Neural cell (in vitro differentiated cells): Measurements from ENCODE around the gene METTL26. TPM values are rescaled to one million over a fixed set of nuclear protein-coding genes. Genes with fewer than 3 reads are reported as not detected.

Source experiments
- H2AFZ ChIP-seq: fragments of 200-600, 300-800 bp; sonication (generic), shearing (Covaris generic); 2 replicates; pipeline ENCODE4 v1.6.0; 2014; ENCODE audit warnings: low read depth, mild to moderate bottlenecking, antibody characterized with exemption, low read length, moderate library complexity
- H3F3A ChIP-seq: fragments of 200-600 bp; shearing (Covaris generic); 2 replicates; pipeline ENCODE4 v1.6.1; 2016; ENCODE audit warnings: mild to moderate bottlenecking, moderate library complexity, mixed read lengths, antibody characterized with exemption, low read length; ENCODE audit not compliant: insufficient read depth, poor library complexity, severe bottlenecking
- H3K27ac ChIP-seq: fragments of 200-600, 300-800 bp; sonication (generic), shearing (Covaris generic); 2 replicates; pipeline ENCODE4 v1.5.1; 2014; ENCODE audit warnings: mild to moderate bottlenecking, low read length, moderate library complexity
- H3K27me3 ChIP-seq: fragments of 300-800, 200-600 bp; sonication (generic), shearing (Covaris generic); 2 replicates; pipeline ENCODE4 v1.6.0; 2014; ENCODE audit warnings: mild to moderate bottlenecking, low read depth, low read length, moderate library complexity; ENCODE audit not compliant: insufficient read depth
- H3K36me3 ChIP-seq: fragments of 300-800, 200-600 bp; sonication (generic), shearing (Covaris generic); 2 replicates; pipeline ENCODE4 v1.5.1; 2014; ENCODE audit warnings: mild to moderate bottlenecking, antibody characterized with exemption, low read length, moderate library complexity; ENCODE audit not compliant: insufficient read depth
- H3K4me2 ChIP-seq: fragments of 300-800, 200-600 bp; sonication (generic), shearing (Covaris generic); 2 replicates; pipeline ENCODE4 v1.6.0; 2014; ENCODE audit warnings: mild to moderate bottlenecking, low read length
- H3K4me3 ChIP-seq: fragments of 300-800, 200-600 bp; sonication (generic), shearing (Covaris generic); 2 replicates; pipeline ENCODE4 v1.5.1; 2014; ENCODE audit warnings: mild to moderate bottlenecking, low read length, moderate library complexity
- H3K79me2 ChIP-seq: fragments of 200-600 bp; shearing (Covaris generic); replicated peaks from 2 replicates; pipeline ENCODE4 v1.6.0; 2014; ENCODE audit warnings: mild to moderate bottlenecking, low read length, moderate library complexity; ENCODE audit not compliant: insufficient read depth
- H3K9ac ChIP-seq: fragments of 300-800, 200-600 bp; sonication (generic), shearing (Covaris generic); 2 replicates; pipeline ENCODE4 v1.6.1; 2016; ENCODE audit warnings: mild to moderate bottlenecking, low read length, mixed read lengths
- H3K9me2 ChIP-seq: fragments of 200-600 bp; shearing (Covaris generic); 2 replicates; pipeline ENCODE4 v1.6.1; 2016; ENCODE audit warnings: mild to moderate bottlenecking, low read length, mixed read lengths; ENCODE audit not compliant: insufficient read depth
- H3K9me3 ChIP-seq: fragments of 200-600, 300-800 bp; sonication (generic), shearing (Covaris generic); 2 replicates; pipeline ENCODE4 v1.6.1; 2016; ENCODE audit warnings: mild to moderate bottlenecking, mixed run types, low read length, moderate library complexity, mixed read lengths
- H4K20me1 ChIP-seq: fragments of 200-600 bp; shearing (Covaris generic); 2 replicates; pipeline ENCODE4 v1.6.1; 2016; ENCODE audit warnings: mild to moderate bottlenecking, mixed run types; ENCODE audit not compliant: insufficient read depth
- EP300 ChIP-seq: fragments of 450-650 bp; conservative IDR thresholded peaks from 2 replicates; pipeline ENCODE4 v1.6.1; 2014; ENCODE audit warnings: antibody characterized with exemption, mild to moderate bottlenecking, moderate library complexity; ENCODE audit not compliant: poor library complexity, severe bottlenecking
- EZH2 ChIP-seq: fragments of 200-600, 300-800 bp; shearing (Covaris generic), sonication (generic); IDR thresholded peaks from 2 replicates; pipeline ENCODE4 v1.6.1; 2014; ENCODE audit warnings: antibody characterized with exemption, low read length, borderline replicate concordance, mild to moderate bottlenecking; ENCODE audit not compliant: insufficient read depth, poor library complexity, severe bottlenecking
- MXI1 ChIP-seq: fragments of 450-650 bp; conservative IDR thresholded peaks from 2 replicates; pipeline ENCODE4 v1.6.1; 2014; ENCODE audit warnings: antibody characterized with exemption, mild to moderate bottlenecking; ENCODE audit not compliant: poor library complexity, severe bottlenecking
- POLR2AphosphoS5 ChIP-seq: IDR thresholded peaks from 2 replicates; pipeline ENCODE4 v1.6.1; 2012
- RAD21 ChIP-seq: fragments of 450-650 bp; conservative IDR thresholded peaks from 2 replicates; pipeline ENCODE4 v1.6.1; 2014; ENCODE audit warnings: antibody characterized with exemption, mild to moderate bottlenecking, moderate library complexity
- SMC3 ChIP-seq: fragments of 450-650 bp; conservative IDR thresholded peaks from 2 replicates; pipeline ENCODE4 v1.6.1; 2014; ENCODE audit warnings: antibody characterized with exemption, mild to moderate bottlenecking, moderate library complexity; ENCODE audit not compliant: poor library complexity
- TAF1 ChIP-seq: IDR thresholded peaks from 2 replicates; pipeline ENCODE4 v1.6.1; 2012; ENCODE audit warnings: low read depth
- polyA plus RNA-seq: library from polyadenylated mRNA; depleted of rRNA; stranded (reverse); fragments of >200 nt; gene quantifications from 2 replicates; pipeline ENCODE4 v1.2.3, GENCODE V29; 2014
- TF ChIP-seq, protein P1 (sequence below): fragments of 450-650 bp; IDR thresholded peaks from 2 replicates; pipeline ENCODE4 v1.5.1; 2014; ENCODE audit warnings: antibody characterized with exemption, mild to moderate bottlenecking, moderate library complexity; ENCODE audit not compliant: poor library complexity, severe bottlenecking
- TF ChIP-seq, protein P2 (sequence below): IDR thresholded peaks from 2 replicates; pipeline ENCODE4 v1.6.1; 2012; ENCODE audit warnings: borderline replicate concordance

METTL26 gene
- polyA plus RNA-seq, 1 donor from 2014 or later, result 127 TPM

DNA sequence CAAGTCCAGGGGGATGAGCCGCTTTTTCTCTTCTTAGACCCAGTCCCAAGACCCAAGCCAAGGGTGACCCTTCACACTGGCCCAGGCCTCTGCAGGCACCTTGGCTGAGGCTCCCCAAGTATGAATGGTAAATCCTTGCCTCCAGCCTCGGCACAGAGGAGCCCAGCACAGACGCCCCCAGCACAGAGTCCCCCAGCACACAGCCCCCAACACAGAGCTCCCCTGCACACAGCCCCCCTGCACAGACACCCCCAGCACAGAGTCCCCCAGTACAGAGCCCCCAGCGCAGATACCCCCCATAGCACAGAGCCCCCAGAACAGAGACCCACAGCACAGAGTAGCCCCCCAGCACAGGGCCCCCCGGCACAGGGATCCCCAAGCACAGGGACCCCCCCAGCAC lies 4.5 kb upstream of the METTL26 start:
- H3K4me3 ChIP-seq, result peak overlapping the region; percentile 82
- H3K9me2 ChIP-seq, result no peaks in the 10 kb centered on the region
- no peaks in the 10 kb centered on the region for H3F3A ChIP-seq
- TF ChIP-seq SMC3, result no peak
- no peak for TF ChIP-seq EZH2
- TF ChIP-seq EP300, result no peak
- no peak for TF ChIP-seq MXI1
- TF ChIP-seq, protein P1, sequence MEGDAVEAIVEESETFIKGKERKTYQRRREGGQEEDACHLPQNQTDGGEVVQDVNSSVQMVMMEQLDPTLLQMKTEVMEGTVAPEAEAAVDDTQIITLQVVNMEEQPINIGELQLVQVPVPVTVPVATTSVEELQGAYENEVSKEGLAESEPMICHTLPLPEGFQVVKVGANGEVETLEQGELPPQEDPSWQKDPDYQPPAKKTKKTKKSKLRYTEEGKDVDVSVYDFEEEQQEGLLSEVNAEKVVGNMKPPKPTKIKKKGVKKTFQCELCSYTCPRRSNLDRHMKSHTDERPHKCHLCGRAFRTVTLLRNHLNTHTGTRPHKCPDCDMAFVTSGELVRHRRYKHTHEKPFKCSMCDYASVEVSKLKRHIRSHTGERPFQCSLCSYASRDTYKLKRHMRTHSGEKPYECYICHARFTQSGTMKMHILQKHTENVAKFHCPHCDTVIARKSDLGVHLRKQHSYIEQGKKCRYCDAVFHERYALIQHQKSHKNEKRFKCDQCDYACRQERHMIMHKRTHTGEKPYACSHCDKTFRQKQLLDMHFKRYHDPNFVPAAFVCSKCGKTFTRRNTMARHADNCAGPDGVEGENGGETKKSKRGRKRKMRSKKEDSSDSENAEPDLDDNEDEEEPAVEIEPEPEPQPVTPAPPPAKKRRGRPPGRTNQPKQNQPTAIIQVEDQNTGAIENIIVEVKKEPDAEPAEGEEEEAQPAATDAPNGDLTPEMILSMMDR, result no peak
- no peak for TF ChIP-seq RAD21
- no peak for TF ChIP-seq POLR2AphosphoS5
- TF ChIP-seq, protein P2, sequence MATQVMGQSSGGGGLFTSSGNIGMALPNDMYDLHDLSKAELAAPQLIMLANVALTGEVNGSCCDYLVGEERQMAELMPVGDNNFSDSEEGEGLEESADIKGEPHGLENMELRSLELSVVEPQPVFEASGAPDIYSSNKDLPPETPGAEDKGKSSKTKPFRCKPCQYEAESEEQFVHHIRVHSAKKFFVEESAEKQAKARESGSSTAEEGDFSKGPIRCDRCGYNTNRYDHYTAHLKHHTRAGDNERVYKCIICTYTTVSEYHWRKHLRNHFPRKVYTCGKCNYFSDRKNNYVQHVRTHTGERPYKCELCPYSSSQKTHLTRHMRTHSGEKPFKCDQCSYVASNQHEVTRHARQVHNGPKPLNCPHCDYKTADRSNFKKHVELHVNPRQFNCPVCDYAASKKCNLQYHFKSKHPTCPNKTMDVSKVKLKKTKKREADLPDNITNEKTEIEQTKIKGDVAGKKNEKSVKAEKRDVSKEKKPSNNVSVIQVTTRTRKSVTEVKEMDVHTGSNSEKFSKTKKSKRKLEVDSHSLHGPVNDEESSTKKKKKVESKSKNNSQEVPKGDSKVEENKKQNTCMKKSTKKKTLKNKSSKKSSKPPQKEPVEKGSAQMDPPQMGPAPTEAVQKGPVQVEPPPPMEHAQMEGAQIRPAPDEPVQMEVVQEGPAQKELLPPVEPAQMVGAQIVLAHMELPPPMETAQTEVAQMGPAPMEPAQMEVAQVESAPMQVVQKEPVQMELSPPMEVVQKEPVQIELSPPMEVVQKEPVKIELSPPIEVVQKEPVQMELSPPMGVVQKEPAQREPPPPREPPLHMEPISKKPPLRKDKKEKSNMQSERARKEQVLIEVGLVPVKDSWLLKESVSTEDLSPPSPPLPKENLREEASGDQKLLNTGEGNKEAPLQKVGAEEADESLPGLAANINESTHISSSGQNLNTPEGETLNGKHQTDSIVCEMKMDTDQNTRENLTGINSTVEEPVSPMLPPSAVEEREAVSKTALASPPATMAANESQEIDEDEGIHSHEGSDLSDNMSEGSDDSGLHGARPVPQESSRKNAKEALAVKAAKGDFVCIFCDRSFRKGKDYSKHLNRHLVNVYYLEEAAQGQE, result no peak
- TF ChIP-seq TAF1, result no peak
- H3K9ac ChIP-seq, result peak overlapping the region; percentile 77
- H3K4me2 ChIP-seq, result no peak overlapping the region
- no peaks in the 10 kb centered on the region for H3K9me3 ChIP-seq
- no peaks in the 10 kb centered on the region for H3K79me2 ChIP-seq
- H4K20me1 ChIP-seq, result no peaks in the 10 kb centered on the region
- H3K36me3 ChIP-seq, result no peaks in the 10 kb centered on the region
- H3K27ac ChIP-seq, result no peak overlapping the region
- H3K27me3 ChIP-seq, result no peaks in the 10 kb centered on the region
- no peak overlapping the region for H2AFZ ChIP-seq

DNA sequence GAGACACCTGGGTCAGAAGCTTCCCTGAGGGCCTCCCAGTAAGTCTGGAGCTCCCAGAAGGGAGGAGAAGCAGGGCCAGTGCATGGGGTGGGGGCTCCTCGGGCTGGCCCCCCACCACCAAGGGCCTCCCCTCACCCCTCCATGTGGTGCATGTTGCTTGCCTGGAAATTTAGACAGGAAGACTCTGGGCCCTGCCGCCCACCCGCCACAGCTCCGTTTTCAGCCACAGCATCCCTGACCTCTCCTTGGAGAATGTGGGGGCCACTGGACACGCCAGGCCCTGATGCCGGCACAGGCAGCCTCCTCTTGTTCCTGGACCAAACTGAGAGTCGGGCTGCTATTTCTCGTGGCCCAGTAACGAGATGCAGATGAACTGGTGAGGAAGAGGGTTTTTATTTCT lies 2.7 kb upstream of the METTL26 start:
- Histone ChIP-seq H3K4me2 (no peak overlapping the region), H3K79me2 (no peaks in the 10 kb centered on the region), H4K20me1 (no peaks in the 10 kb centered on the region), H3K4me3 (no peak overlapping the region), H3K27ac (no peak overlapping the region), H3K9me3 (no peaks in the 10 kb centered on the region), H3K9me2 (no peaks in the 10 kb centered on the region), H3K27me3 (no peaks in the 10 kb centered on the region), H2AFZ (no peak overlapping the region), H3K36me3 (no peaks in the 10 kb centered on the region), H3F3A (no peaks in the 10 kb centered on the region), H3K9ac (no peak overlapping the region)
- TF ChIP-seq SMC3 (no peak), EP300 (no peak), MXI1 (no peak), POLR2AphosphoS5 (no peak)
- TF ChIP-seq, protein P1, result no peak
